ENCODE measurements around the gene ZNF580. TPM values are rescaled to one million over a fixed set of nuclear protein-coding genes. Genes with fewer than 3 reads are reported as not detected.
A peak's percentile ranks its signal among the peaks of the same experiment; 100 is the strongest.

The ZNF580 gene
- total and polyA plus RNA-seq, 10 of the 15 experiments (the other 5 are each of a cell fraction or from before 2014, with no cell fraction given): 2.3 to 31.8 (median 10.0) TPM

DNA sequence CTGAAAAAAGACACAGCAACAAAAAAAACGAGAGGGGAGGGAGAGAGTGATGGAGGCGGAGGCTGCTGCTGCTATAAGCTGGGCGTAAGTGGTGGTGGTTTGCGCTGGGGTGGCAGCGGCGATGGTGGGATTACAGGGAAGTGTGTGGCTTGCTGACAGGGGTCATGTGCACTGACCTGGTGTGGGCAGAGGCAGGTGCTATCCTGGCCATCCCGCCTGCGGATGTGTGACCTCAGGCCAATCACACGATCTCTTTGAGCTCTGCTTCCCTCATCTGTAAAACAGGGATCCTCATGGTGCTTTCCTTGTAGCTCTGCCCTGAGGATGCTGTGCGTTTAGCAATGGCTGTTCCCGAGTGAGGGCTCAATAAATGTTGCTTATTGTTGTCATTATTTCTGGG, 3.3 kb upstream of the ZNF580 start:
- Histone ChIP-seq H3K27me3 (replicated peaks in 1 of 2; ENCODE audit: control insufficient read depth in 2 of 2, insufficient read depth in 2 of 2, low read length in 1 of 2) (no peaks in the 10 kb centered on the region), H3K9me3 (replicated peaks; ENCODE audit: control insufficient read depth, insufficient read depth, low read length) (no peaks in the 10 kb centered on the region), H3K4me2 (ENCODE audit: control insufficient read depth, insufficient read depth) (peak overlapping the region; percentile 57), H3K9ac (ENCODE audit: control insufficient read depth, insufficient read depth, low read length) (no peak overlapping the region), H2AFZ (ENCODE audit: control insufficient read depth, low read depth, low read length) (no peak overlapping the region), H4K20me1 (ENCODE audit: control insufficient read depth, insufficient read depth) (no peaks in the 10 kb centered on the region), H3K27ac (ENCODE audit: control insufficient read depth, insufficient read depth) (no peak overlapping the region), H3K36me3 (ENCODE audit: control insufficient read depth in 2 of 2, insufficient read depth in 2 of 2, low read length in 1 of 2) (no peaks in the 10 kb centered on the region), H3K4me3 (no peak overlapping the region), H3K4me1 (ENCODE audit: control insufficient read depth, insufficient read depth, low read length) (peaks cover 34% of the 10 kb centered on the region), H3K79me2 (ENCODE audit: control insufficient read depth, insufficient read depth, low read length) (peaks cover 55% of the 10 kb centered on the region)
- CTCF ChIA-PET: interaction anchor here (1.2 to 7.7 kb wide), 6 partner anchors 11 to 120 kb away, joined by 4 to 65 read pairs (median 12); partner anchors contain the start of genes CCDC106 and ZNF865
- TF ChIP-seq, protein P1, sequence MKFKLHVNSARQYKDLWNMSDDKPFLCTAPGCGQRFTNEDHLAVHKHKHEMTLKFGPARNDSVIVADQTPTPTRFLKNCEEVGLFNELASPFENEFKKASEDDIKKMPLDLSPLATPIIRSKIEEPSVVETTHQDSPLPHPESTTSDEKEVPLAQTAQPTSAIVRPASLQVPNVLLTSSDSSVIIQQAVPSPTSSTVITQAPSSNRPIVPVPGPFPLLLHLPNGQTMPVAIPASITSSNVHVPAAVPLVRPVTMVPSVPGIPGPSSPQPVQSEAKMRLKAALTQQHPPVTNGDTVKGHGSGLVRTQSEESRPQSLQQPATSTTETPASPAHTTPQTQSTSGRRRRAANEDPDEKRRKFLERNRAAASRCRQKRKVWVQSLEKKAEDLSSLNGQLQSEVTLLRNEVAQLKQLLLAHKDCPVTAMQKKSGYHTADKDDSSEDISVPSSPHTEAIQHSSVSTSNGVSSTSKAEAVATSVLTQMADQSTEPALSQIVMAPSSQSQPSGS (IDR thresholded peaks at IDR 0.05; ENCODE audit: low read length): no peak
- TF ChIP-seq MXI1 (IDR thresholded peaks at IDR 0.05; ENCODE audit: low read depth, low read length) (no peak), POLR2AphosphoS5 (IDR thresholded peaks at IDR 0.05; ENCODE audit: low read length) (peak; percentile 50), RUNX3 (IDR thresholded peaks at IDR 0.05; ENCODE audit: low read length) (no peak)
- FAIRE-seq (no peak), ATAC-seq (no peak), DNase-seq (ENCODE audit: low read depth, low spot score) (no peak)
- intact Hi-C loops (cut with micrococcal nuclease; ENCODE audit: unreplicated experiment): loop anchor here (10.0 kb wide), 1 partner anchor 437 kb away; no protein-coding TSS in a partner anchor
- no TSS peak for BruUV-seq (replicated peaks)
- POLR2A ChIA-PET: interaction anchor here (0.7 to 4.5 kb wide), 3 partner anchors 11 to 17 kb away, joined by 4 to 28 read pairs (median 12); partner anchors contain the start of genes CCDC106, U2AF2 and ZNF784
- in situ Hi-C loops (cut with MboI): no loop called here
- WGBS (ENCODE audit: insufficient coverage, insufficient replicate concordance, low lambda C conversion rate, missing lambda C conversion rate): 78% methylated on average over 11 of the region's 11 CpGs
- RAD21 ChIA-PET (ENCODE audit: unreplicated experiment): interaction anchor here (1.3 kb wide), 1 partner anchor 13 kb away, joined by 3 read pairs; no protein-coding TSS in a partner anchor
- SMC1A ChIA-PET (ENCODE audit: uncharacterized antibody, unreplicated experiment): interaction anchor here (0.8 to 2.5 kb wide), 5 partner anchors 10 to 161 kb away, joined by 3 to 11 read pairs (median 5); partner anchors contain the start of genes CCDC106, U2AF2 and ZNF628
